ENCODE measurements around the gene TP53TG5.

The TP53TG5 gene

DNA sequence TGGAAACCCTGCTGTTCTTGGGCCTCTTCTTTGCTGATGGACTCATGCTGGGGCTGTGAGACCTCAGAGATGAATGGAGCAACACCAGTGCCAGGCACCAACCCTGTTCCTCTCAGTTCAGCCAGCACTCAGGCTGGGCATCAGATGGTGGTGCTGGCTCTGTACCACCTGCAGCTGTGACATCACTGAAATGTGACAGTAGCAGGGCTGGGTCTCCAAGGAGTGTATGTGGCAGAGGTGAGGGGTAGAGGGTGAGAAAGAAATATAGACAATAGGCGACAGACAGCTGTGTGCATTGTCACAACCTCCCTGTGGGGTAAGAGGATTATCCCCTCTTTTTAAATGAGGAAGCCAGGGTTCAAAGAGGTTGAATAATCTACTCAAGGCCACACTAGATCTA is at the start of gene TP53TG5:
Gene TP53TG5, minus strand, starts transcription at position 135 of the 400 bp plus-strand sequence. Its CDS starts 89 bp downstream, at position 46.
- no peak for DNase-seq (ENCODE audit: low spot score)

DNA sequence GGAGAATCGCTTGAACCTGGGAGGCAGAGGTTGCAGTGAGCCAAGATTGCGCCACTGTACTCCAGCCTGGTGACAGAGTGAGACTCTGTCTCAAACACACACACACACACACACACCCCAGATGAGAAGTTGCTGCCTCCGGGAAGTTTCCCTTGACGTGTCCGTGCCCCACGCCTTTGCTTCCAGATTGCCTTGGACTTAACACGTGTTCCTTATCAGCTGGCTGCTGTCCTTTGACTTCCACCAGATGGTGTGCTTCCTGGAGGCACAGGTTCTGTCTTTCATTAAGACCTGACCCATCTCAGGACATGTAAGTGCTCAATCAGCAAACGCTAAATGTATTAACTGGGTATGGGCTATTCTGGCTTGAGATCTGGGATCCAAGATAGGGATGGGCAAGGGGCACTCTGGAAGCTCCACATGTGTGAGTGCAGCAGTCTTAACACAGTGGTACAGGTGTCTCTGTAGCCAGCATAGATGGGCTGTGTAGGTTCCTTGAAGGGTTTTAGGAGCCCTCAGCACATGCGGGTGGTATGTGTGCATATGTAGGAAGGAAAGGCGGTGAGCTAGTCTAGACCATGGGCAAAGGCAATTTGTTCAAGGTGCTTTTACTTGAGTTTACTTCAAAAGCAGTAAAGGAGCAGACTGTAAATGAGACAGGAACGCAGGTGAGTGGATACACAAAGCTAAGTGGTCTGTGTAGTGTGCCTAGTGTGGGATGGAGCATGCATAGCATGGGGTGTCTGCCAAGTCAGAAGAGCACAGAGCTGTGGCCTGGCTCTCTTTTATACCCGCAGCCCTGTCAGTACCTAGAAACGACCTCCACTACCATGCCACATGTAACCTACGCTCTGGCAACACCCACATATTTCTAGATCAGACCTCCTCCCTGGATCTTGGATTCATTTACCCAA is 49.4 kb upstream of the TP53TG5 start:
- DNase-seq (ENCODE audit: low spot score) = no peak

DNA sequence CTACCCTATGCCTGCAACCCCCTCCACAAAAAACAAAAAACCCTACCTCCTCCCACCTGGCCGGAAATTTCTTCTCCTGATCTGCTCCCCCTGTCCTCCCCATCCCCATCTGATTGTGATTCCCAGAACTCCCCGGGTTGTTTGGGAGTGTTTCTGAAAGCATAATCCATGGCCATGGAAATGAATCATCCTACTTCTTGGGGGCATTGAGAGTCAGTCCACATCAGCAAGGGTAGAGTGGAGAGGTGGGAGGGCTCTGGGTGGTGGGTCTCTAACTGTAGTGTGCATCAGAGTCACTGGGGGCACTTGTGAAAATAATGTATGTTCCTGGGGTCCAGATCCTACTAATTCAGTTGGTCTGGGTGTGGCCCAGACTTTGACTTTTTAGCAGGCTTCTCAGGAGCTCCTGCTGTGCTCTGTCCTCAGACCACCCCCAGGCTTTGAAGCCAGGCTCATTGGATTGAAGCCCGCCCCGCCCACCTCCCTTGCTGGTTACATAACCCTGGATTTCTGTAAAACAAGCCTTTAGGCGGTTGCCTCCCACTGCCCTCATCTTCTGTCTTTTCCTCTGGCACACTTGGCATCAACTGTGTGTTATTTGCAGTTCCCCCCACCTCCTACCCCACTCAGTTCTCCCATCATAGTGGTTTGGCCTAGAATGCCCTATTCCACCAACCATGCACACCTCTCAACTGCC is 48.3 kb upstream of the TP53TG5 start:
- DNase-seq (ENCODE audit: low spot score) = no peak

DNA sequence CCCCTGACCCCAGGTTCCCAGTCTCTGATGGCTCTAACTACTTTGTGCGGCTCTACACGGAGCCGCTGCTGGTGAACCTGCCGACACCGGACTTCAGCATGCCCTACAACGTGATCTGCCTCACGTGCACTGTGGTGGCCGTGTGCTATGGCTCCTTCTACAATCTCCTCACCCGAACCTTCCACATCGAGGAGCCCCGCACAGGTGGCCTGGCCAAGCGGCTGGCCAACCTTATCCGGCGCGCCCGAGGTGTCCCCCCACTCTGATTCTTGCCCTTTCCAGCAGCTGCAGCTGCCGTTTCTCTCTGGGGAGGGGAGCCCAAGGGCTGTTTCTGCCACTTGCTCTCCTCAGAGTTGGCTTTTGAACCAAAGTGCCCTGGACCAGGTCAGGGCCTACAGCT is 47.4 kb upstream of the TP53TG5 start:
- DNase-seq (ENCODE audit: low spot score) = no peak

DNA sequence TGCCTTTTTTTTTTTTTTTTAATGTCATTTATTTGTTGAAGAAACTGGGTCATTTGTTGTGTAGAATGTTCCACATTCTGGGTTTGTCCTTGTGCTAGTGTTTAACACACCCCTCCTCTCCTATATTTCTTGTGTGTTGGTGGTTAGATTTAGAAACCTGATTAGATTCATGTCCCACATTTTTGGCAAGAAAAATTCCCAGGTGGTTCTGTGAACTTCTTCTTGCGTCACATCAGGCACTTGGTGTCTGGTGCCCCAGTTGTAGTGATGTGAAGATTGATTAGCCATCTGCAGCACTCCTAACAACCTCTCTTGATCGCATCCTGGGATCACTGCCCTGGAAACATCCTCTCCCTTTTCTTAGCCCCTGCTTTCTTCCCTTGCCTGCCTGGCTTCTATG is 45.6 kb upstream of the TP53TG5 start:
- DNase-seq (ENCODE audit: low spot score) = no peak

DNA sequence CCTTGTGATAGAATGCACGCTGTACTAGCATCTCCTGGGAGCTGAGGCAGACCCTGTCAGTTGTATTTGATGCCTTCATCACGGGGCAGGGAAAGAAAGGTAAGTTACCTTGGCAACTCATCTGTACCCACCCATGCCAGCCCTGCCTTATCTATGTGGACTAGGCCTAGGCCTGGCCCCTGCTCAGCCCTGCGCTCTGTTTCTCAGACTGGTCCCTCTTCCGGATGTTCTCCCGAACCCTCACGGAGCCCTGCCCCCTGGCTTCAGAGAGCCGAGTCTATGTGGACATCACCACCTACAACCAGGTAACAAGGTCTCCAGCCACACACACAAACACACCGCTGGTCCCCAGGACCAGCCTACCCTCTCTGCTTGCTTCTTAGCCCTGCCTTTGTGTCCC is 42.0 kb upstream of the TP53TG5 start:
- DNase-seq (ENCODE audit: low spot score) = no peak

DNA sequence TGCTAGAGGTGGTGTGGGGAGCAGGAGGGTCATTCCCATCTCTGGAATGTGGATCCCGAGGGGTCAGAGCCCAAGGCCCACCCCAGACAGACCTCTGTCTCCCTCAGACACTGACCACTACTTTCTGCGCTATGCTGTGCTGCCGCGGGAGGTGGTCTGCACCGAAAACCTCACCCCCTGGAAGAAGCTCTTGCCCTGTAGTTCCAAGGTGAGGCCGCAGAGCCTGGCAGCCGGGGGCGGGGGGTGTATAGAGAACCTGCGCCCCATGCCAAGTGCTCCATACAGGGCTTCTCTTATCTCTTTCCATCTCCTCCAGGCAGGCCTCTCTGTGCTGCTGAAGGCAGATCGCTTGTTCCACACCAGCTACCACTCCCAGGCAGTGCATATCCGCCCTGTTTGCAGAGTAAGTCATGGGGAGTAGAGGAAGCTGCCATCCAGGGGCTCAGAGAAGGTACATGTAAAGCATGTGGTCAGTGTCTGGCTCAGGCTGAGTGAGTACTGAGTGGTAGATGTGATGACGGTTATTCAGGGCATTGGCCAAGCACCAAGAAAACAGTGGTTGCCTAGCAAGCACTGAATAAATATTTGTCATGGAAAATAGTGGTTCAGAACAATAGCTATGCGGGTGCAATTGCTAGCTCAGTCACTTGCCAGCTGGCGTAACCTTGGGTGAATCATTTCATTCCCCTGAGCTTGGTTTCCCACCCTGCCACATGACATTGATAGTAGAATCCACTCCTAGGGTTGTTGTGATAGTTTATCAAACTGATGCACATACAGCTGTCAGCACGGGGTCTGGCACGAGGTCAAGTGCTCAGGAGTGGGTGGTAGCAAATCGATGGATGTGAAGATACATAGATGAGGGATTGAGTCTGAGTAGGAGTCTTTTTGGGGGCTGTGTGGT is 41.3 kb upstream of the TP53TG5 start:
- peak; percentile 47 for DNase-seq (ENCODE audit: low spot score)

DNA sequence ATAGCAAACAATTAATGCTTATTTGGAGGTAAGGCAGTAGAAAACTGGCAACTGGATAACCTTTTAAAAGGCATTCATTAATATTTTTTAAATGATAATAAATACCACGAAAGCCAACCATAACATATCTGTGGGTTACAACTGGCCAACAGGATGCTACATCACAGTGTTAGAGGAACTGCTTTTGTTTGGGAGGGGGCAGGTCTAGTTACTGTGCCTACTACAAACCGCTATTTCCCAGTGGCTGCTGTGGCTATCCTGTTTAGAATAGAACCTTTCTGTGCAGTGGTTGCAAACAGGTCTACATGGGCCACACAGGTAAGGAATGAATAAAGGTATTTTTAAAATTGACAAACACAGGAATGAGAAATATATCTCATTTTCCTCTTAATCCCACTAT is 38.8 kb upstream of the TP53TG5 start:
- DNase-seq (ENCODE audit: low spot score) = no peak

DNA sequence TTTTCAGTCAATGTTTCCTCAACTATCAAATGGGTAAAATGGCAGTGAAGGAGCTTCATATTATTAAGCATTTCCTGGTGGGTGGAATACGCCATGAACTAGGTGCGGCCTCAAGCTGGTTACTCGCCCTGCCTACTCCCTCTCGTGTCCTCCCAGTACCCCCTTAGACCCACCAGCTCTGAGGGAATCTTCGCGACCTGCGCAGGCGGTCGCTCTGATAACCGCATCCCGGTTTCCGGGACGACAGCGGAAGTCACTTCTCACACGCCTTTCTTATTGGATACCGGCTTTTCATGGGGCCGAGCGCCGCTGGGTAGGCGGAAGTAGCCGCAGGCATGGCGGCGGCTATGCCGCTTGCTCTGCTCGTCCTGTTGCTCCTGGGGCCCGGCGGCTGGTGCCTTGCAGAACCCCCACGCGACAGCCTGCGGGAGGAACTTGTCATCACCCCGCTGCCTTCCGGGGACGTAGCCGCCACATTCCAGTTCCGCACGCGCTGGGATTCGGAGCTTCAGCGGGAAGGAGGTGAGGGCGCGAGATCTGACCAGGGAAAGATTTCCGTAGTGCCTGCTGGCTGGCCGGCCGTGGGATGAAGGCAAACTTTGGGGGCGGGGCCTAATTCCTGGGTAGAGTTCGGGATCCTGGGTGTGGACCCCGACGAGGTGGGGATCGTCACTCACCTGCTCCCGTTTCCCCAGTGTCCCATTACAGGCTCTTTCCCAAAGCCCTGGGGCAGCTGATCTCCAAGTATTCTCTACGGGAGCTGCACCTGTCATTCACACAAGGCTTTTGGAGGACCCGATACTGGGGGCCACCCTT is 37.9 kb upstream of the TP53TG5 start, which contains the start of gene PIGT:
Gene PIGT, plus strand, starts transcription at position 320 of the 816 bp plus-strand sequence. Its CDS starts 16 bp downstream, at position 336.
- DNase-seq (ENCODE audit: low spot score) = peak; percentile 81

DNA sequence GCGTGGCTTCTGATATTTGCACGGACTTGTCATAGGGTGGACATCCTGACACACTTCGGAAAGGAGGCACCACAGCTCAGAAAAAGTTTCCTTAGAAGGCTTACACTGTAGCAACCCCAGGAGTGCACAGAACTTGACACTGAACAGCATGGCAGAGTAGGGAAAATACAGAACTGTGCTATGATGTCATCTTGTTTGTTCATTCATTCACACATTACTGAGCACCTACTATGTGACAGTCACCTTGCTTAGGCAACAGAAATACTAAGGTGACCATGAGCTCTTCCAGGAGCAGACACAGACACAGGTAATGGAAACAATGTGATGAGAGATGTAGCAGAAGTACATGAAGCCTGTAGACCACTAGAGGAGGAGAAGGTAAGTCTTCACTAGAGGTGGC is 35.4 kb upstream of the TP53TG5 start:
- DNase-seq (ENCODE audit: low spot score) = no peak

DNA sequence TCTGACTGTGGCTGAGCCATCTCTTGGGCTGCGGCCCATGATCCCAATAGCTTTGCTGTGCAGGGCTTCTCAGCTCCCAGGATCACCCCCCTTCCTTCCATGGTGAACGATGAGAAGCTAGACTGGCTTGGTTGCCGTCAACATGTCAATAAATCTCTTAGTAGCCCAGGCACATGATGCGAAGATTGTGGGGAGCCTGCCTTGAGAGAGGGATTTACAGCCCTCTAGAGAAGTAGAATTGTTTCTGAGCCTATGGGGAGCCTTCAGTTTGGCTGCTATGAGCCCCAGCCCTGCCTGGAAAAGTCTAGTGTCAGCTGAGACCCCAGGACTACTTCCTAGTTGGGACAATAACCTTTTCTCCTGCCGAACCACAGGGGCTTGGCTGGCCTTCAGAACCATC is 34.5 kb upstream of the TP53TG5 start:
- no peak for DNase-seq (ENCODE audit: low spot score)

DNA sequence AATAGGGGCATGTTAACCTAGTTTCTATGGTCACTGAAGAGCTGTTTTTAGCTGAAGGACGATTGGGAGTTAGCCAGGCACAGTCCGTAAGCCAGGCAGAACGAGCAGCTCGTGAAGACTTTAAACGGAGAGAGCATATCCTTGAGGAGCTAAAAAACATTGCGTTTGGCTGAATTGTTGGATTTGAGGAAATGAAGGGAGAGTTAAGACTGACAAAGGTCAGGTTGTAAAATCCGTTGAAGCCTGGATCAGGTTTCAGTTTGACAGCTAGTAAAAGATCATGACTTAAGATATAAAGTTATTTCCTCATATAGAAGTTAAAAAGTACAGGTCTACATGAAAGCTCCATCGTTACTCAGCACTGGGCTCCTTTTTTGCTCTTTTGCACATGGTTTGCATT is 32.8 kb upstream of the TP53TG5 start:
- no peak for DNase-seq (ENCODE audit: low spot score)

DNA sequence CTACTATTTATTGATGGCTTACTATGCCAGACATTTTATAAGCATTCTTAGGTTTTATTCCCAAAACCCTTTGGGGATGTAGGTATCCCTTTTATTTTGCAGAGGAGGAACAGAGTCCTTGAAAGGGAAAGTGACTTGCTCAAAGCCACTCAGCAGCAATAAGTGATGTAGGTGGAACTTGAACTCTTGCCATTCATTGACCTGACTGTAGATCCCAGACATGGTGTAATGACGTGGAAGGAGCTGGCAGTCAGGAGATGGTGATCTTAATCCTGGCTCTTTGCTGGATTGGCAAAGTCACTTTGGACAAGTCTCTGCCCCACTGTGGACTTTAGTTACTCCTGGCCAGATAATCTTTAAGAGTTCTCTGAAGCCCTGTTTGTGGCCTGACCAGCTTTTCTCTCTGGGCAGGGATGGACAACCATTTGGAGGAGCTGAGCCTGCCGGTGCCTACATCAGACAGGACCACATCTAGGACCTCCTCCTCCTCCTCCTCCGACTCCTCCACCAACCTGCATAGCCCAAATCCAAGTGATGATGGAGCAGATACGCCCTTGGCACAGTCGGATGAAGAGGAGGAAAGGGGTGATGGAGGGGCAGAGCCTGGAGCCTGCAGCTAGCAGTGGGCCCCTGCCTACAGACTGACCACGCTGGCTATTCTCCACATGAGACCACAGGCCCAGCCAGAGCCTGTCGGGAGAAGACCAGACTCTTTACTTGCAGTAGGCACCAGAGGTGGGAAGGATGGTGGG is 31.6 kb upstream of the TP53TG5 start:
- no peak for DNase-seq (ENCODE audit: low spot score)

DNA sequence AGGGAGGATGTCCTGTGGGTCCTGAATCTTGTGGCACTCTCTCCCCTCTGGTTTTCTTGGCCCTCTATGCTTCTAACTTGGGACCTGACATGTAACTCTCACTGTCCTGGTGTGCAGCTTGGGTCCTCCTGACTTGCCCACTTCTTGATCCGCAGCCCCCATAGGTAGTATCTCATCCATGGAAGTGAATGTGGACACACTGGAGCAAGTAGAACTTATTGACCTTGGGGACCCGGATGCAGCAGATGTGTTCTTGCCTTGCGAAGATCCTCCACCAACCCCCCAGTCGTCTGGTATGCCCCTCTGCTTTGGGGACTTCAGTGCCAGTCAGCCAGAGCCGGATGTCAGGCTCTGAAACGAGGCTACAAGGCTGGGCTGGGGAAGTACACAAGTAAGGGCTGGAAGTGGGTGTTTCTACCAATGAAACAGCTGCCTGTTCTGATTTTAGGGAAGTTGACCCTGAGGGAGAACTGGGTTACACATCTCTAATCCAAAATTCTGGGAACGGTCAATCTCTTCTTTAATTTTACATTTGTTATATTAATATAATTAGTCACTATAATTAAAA is 30.6 kb upstream of the TP53TG5 start:
- DNase-seq (ENCODE audit: low spot score) = no peak

DNA sequence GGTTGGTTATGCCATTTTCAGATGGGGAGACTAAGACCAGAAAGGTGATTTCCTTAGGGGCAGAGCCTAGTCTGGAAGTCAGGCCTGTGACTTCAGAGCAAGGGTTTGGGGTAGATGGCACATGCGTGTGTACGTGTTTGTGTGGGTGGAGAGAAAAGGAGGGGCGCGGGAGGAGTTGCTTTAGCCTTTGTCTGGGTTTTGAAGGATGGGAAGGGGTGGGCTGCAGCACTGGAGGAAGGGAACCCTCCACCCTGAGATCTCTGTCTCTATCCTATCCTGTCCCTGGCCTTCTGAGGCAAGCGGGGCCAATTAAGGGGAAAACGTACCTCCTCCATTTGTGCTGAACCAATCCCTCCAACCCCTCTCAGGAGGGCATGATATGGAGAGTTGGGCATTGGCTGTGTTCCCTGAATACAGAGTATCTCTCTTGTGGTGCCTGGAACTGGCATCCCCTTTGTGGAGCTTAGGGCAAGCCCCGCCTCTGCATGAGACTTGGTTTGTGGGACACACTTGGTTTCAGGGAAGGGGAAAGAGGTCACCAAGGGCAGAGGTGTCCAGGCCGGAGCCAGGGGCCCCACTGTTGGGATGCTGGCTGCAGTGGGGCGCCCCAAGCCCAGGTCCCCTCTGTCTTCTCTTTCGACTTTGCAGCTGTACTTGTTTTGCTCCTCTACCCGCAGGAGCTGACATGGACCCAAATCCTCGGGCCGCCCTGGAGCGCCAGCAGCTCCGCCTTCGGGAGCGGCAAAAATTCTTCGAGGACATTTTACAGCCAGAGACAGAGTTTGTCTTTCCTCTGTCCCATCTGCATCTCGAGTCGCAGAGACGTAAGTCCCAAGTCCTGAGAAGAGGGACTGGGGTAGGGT is 29.9 kb upstream of the TP53TG5 start, which contains the start of gene DBNDD2:
Gene DBNDD2, plus strand, starts transcription at position 507 of the 863 bp plus-strand sequence. Its CDS starts 179 bp downstream, at position 686.
- DNase-seq (ENCODE audit: low spot score) = no peak

DNA sequence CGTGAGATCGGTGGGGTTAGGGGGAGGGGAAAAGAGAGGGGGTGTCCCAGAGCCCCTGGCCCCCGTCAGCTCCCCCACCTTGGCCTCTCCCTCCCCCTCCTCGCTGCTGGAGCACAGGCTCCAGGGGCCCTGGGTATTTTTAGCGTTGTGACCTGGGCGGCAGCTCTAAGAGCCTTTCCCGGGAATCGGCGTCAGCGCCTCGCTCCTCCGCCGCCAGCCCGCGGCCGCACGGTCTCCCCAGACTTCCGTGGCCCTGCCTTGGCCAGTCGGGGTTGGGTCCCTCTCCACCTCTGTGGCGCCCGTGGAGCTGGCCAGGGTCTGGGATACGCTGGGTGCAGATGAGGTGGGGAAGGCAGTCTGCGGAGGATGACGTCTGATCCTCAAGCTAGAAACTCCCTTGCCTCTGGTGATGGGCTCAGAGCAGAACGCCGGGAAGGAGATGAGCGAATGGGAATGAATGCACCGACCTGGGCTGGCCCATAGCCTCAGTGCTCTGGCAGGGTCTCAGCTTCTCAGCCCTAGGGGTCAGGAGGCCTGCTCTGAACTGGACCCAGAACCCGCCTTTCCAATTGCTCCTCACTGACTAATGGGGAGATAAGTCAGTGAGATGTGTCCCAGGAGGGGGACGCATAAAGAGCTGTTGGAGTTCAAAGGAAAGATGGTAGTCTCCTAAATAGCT is 29.1 kb upstream of the TP53TG5 start:
- no peak for DNase-seq (ENCODE audit: low spot score)

DNA sequence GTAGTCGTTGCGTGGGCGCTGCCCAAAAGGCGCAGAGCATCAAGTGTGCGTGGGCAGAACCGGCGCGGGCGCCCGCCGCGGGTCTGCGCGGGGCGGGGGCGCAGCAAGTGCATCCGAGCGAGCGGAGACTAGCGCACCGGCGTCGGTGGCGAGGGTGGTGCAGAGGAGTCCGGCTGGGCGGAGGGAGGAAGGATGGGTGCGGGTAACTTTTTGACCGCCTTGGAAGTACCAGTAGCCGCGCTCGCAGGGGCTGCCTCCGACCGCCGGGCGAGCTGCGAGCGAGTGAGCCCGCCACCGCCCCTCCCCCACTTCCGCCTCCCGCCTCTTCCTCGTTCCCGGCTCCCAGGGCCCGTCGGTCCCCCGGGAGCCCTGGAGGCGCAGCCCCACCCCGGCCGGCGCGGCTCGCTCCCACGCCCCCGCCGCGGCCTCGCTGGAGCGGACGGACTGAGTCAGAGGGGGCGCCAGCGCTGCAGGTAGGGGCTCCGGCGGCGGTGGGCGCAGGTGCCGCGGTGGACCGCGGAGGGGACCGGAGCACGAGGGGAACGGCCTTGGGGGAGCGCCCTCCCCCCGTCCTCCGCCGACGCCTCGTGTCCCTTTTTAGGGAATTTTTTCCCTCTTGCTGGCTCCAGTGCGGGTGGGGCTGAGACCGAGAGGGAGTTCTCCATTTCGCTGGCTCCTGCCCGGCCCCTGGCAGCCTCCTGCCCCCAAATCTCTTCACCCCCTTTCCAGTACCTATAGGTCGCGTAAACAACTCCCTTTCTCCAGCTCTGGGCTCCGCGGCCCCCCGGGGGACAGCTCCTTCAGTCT is 28.3 kb upstream of the TP53TG5 start:
- DNase-seq (ENCODE audit: low spot score) = no peak
